Nephron progenitor cell (in vitro differentiated cells): ENCODE results near the gene VPS26B.

Source experiments
- DNase-seq: peaks from one replicate; pipeline ENCODE4 v3.0.0; 2021
- H3K27ac Mint-ChIP-seq: 2 replicates; pipeline ENCODE4 v1.8.0; 2021; ENCODE audit warnings: mild to moderate bottlenecking, moderate library complexity, mixed read lengths
- H3K27me3 Mint-ChIP-seq: 2 replicates; pipeline ENCODE4 v1.8.0; 2021; ENCODE audit warnings: mild to moderate bottlenecking, low read depth, mixed read lengths; ENCODE audit not compliant: poor library complexity
- H3K36me3 Mint-ChIP-seq: 2 replicates; pipeline ENCODE4 v1.8.0; 2021; ENCODE audit warnings: low read depth, mixed read lengths
- H3K4me1 Mint-ChIP-seq: 2 replicates; pipeline ENCODE4 v1.8.0; 2021; ENCODE audit warnings: mixed read lengths
- H3K4me3 Mint-ChIP-seq: 2 replicates; pipeline ENCODE4 v1.8.0; 2021; ENCODE audit warnings: mild to moderate bottlenecking, moderate library complexity, mixed read lengths
- H3K9me3 Mint-ChIP-seq: 2 replicates; pipeline ENCODE4 v1.8.0; 2021; ENCODE audit warnings: mild to moderate bottlenecking, moderate library complexity, mixed read lengths
- TF ChIP-seq, protein P1 (sequence below): fragments of 200-600 bp; sonication (generic); IDR thresholded peaks from 2 replicates; pipeline ENCODE4 v1.5.0; 2021; ENCODE audit warnings: antibody characterized with exemption

Gene VPS26B

GRCh38 chr11:134264966-134265764, 40.7 kb downstream of the VPS26B start:
- H3K36me3 Mint-ChIP-seq: no peaks in the 10 kb centered on the region
- H3K4me3 Mint-ChIP-seq: no peak overlapping the region
- H3K4me1 Mint-ChIP-seq: peaks cover 25% of the 10 kb centered on the region
- TF ChIP-seq, protein P1, sequence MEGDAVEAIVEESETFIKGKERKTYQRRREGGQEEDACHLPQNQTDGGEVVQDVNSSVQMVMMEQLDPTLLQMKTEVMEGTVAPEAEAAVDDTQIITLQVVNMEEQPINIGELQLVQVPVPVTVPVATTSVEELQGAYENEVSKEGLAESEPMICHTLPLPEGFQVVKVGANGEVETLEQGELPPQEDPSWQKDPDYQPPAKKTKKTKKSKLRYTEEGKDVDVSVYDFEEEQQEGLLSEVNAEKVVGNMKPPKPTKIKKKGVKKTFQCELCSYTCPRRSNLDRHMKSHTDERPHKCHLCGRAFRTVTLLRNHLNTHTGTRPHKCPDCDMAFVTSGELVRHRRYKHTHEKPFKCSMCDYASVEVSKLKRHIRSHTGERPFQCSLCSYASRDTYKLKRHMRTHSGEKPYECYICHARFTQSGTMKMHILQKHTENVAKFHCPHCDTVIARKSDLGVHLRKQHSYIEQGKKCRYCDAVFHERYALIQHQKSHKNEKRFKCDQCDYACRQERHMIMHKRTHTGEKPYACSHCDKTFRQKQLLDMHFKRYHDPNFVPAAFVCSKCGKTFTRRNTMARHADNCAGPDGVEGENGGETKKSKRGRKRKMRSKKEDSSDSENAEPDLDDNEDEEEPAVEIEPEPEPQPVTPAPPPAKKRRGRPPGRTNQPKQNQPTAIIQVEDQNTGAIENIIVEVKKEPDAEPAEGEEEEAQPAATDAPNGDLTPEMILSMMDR: no peak
- no peaks in the 10 kb centered on the region for H3K27me3 Mint-ChIP-seq
- H3K27ac Mint-ChIP-seq: no peak overlapping the region
- no peaks in the 10 kb centered on the region for H3K9me3 Mint-ChIP-seq
- DNase-seq: no peak

DNA sequence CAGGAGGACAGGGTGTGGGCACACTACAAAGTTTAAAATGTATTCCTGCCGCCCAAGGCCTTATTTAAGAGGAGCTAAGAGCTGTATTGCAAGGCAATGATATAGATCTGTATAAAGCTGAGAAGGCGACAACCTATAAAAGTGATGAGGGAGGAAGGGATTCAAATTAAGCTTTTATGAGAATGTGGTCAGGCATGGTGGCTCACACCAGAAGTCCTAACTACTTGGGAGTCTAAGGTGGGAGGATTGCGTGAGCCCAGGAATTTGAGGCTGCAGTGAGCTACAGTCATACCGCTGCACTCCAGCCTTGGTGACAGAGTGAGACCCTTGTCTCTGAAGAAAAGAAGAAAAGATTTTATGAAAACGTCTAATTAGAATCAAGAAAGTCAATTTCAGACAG, 42.0 kb downstream of the VPS26B start:
- no peak for DNase-seq
- Mint-ChIP-seq H3K4me1 (peaks cover 25% of the 10 kb centered on the region), H3K4me3 (no peak overlapping the region), H3K36me3 (no peaks in the 10 kb centered on the region), H3K9me3 (no peaks in the 10 kb centered on the region), H3K27me3 (peaks cover 7% of the 10 kb centered on the region), H3K27ac (no peak overlapping the region)
- TF ChIP-seq, protein P1: no peak

GRCh38 chr11:134266841-134267251, 42.4 kb downstream of the VPS26B start:
- TF ChIP-seq, protein P1: no peak
- Mint-ChIP-seq H3K27me3 (peaks cover 7% of the 10 kb centered on the region), H3K9me3 (no peaks in the 10 kb centered on the region), H3K36me3 (no peaks in the 10 kb centered on the region), H3K4me3 (no peak overlapping the region), H3K4me1 (peaks cover 25% of the 10 kb centered on the region), H3K27ac (no peak overlapping the region)
- DNase-seq: no peak

- H3K4me1 Mint-ChIP-seq: peaks cover 29% of the 10 kb centered on the region
- no peaks in the 10 kb centered on the region for H3K9me3 Mint-ChIP-seq
- H3K4me3 Mint-ChIP-seq: no peak overlapping the region
- no peak overlapping the region for H3K27ac Mint-ChIP-seq
- H3K36me3 Mint-ChIP-seq: no peaks in the 10 kb centered on the region
- TF ChIP-seq, protein P1: no peak
- H3K27me3 Mint-ChIP-seq: peaks cover 9% of the 10 kb centered on the region
- no peak for DNase-seq
These were observed 43.0 kb downstream of the VPS26B start for GRCh38 chr11:134267461-134267860.

GRCh38 chr11:134267966-134268365, 43.5 kb downstream of the VPS26B start:
- no peak for DNase-seq
- Mint-ChIP-seq H3K4me1 (peaks cover 34% of the 10 kb centered on the region), H3K27ac (peak overlapping the region; percentile 16), H3K4me3 (no peak overlapping the region), H3K9me3 (no peaks in the 10 kb centered on the region), H3K27me3 (peaks cover 14% of the 10 kb centered on the region), H3K36me3 (no peaks in the 10 kb centered on the region)
- TF ChIP-seq, protein P1: no peak

DNA sequence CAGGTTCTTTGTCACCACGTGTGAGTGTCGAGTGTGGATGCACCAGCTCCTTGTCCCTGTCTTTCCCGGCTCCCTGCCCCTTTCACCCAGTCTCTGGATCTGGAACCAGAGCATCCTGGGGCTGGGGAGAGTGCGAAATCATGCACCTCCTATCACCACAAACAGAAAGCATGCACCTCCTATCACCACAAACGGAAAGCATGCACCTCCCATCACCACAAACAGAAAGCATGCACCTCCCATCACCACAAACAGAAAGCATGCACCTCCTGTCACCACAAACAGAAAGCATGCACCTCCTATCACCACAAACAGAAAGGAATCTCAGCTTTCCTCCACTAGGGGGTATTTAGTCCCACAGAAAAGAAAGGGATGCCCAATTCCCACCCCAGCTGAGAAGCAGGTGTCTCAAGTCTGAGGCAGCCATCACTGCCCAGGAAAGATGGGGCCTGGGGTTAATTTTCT, 45.8 kb downstream of the VPS26B start:
- no peaks in the 10 kb centered on the region for H3K9me3 Mint-ChIP-seq
- no peak for DNase-seq
- no peak overlapping the region for H3K27ac Mint-ChIP-seq
- no peaks in the 10 kb centered on the region for H3K36me3 Mint-ChIP-seq
- H3K4me3 Mint-ChIP-seq: no peak overlapping the region
- peaks cover 53% of the 10 kb centered on the region for H3K4me1 Mint-ChIP-seq
- TF ChIP-seq, protein P1: no peak
- peaks cover 37% of the 10 kb centered on the region for H3K27me3 Mint-ChIP-seq
